ENCODE measurements around the gene STARD3.
"Not testable (repeated sequence)": the region's sequence is repeated elsewhere in the genome, so short reads cannot be mapped to it uniquely, and the experiment has no call there.

STARD3 gene

GRCh38 chr17:39697961-39698360, 61.0 kb downstream of the STARD3 start:
- Histone ChIP-seq H3K4me1 (ENCODE audit: control insufficient read depth in 1 of 2, insufficient read depth in 2 of 2, low read length in 2 of 2) (peaks cover 20 to 21% of the 10 kb centered on the region in 2 experiments), H4K12ac (ENCODE audit: low read depth, low read length) (no peak overlapping the region), H3K4me3 (ENCODE audit: low read depth, low read length) (no peak overlapping the region), H3K27ac (ENCODE audit: low read depth, low read length) (no peak overlapping the region), H3K4me2 (ENCODE audit: low read length) (no peak overlapping the region), H3K4ac (ENCODE audit: low read depth, low read length) (no peak overlapping the region), H3K9me3 (ENCODE audit: insufficient read depth, low read depth, low read length) (no peaks in the 10 kb centered on the region), H3K79me2 (ENCODE audit: control insufficient read depth, insufficient read depth, low read length, poor library complexity) (peaks cover 5% of the 10 kb centered on the region), H3K79me1 (ENCODE audit: low read length) (peaks cover 11% of the 10 kb centered on the region), H4K8ac (ENCODE audit: low read depth, low read length) (no peak overlapping the region), H2AK5ac (ENCODE audit: low read length) (no peak overlapping the region), H3K14ac (ENCODE audit: low read length) (no peak overlapping the region), H2BK120ac (ENCODE audit: insufficient read depth, low read length, poor library complexity) (no peak overlapping the region), H3K9ac (ENCODE audit: low read length) (no peak overlapping the region), H3K18ac (ENCODE audit: low read length) (no peak overlapping the region), H2BK12ac (ENCODE audit: low read length) (no peak overlapping the region), H2BK5ac (ENCODE audit: low read depth, low read length, poor library complexity) (no peak overlapping the region), H3K27me3 (ENCODE audit: insufficient read depth, low read length) (no peaks in the 10 kb centered on the region), H4K91ac (ENCODE audit: low read depth, low read length) (no peak overlapping the region), H3K36me3 (ENCODE audit: control insufficient read depth in 1 of 2, insufficient read depth in 2 of 2, low read length in 2 of 2) (no peaks in the 10 kb centered on the region), H2AFZ (ENCODE audit: insufficient read depth, low read length, poor library complexity) (no peak overlapping the region), H3K23ac (ENCODE audit: low read length) (no peak overlapping the region)
- DNase-seq = no peak
- no CpG with 5 or more reads among the region's 5 CpGs for WGBS (ENCODE audit: extremely low coverage, insufficient coverage, insufficient read length)

DNA sequence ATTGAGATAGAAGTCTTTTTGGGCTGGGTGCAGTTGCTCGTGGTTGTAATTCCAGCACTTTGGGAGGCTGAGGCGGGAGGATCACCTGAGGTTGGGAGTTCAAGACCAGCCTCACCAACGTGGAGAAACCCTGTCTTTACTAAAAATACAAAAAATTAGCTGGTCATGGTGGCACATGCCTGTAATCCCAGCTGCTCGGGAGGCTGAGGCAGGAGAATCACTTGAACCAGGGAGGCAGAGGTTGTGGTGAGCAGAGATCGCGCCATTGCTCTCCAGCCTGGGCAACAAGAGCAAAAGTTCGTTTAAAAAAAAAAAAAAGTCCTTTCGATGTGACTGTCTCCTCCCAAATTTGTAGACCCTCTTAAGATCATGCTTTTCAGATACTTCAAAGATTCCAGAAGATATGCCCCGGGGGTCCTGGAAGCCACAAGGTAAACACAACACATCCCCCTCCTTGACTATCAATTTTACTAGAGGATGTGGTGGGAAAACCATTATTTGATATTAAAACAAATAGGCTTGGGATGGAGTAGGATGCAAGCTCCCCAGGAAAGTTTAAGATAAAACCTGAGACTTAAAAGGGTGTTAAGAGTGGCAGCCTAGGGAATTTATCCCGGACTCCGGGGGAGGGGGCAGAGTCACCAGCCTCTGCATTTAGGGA, 62.3 kb downstream of the STARD3 start:
- DNase-seq; H2BK12ac ChIP-seq (ENCODE audit: low read length); H4K91ac ChIP-seq (ENCODE audit: low read depth, low read length); H3K79me2 ChIP-seq (ENCODE audit: control insufficient read depth, insufficient read depth, low read length, poor library complexity); H3K9me3 ChIP-seq (ENCODE audit: insufficient read depth, low read depth, low read length); H2BK5ac ChIP-seq (ENCODE audit: low read depth, low read length, poor library complexity); H3K27me3 ChIP-seq (ENCODE audit: insufficient read depth, low read length); H3K14ac ChIP-seq (ENCODE audit: low read length); H2AK5ac ChIP-seq (ENCODE audit: low read length); H3K23ac ChIP-seq (ENCODE audit: low read length); H3K18ac ChIP-seq (ENCODE audit: low read length); H3K27ac ChIP-seq (ENCODE audit: low read depth, low read length); H3K36me3 ChIP-seq (ENCODE audit: control insufficient read depth in 1 of 2, insufficient read depth in 2 of 2, low read length in 2 of 2); H3K4ac ChIP-seq (ENCODE audit: low read depth, low read length): not testable (repeated sequence)
- Histone ChIP-seq H4K8ac (ENCODE audit: low read depth, low read length) (peak overlapping the region; percentile 66), H3K4me3 (ENCODE audit: low read depth, low read length) (peak overlapping the region; percentile 86), H3K4me1 (ENCODE audit: control insufficient read depth in 1 of 2, insufficient read depth in 2 of 2, low read length in 2 of 2) (peaks cover 20 to 21% of the 10 kb centered on the region in 2 experiments), H2BK120ac (ENCODE audit: insufficient read depth, low read length, poor library complexity) (peak overlapping the region; percentile 20), H3K4me2 (ENCODE audit: low read length) (peak overlapping the region; percentile 89), H4K12ac (ENCODE audit: low read depth, low read length) (peak overlapping the region; percentile 76), H3K9ac (ENCODE audit: low read length) (peak overlapping the region; percentile 36), H2AFZ (ENCODE audit: insufficient read depth, low read length, poor library complexity) (peak overlapping the region; percentile 76), H3K79me1 (ENCODE audit: low read length) (peaks cover 11% of the 10 kb centered on the region)
- WGBS (ENCODE audit: extremely low coverage, insufficient coverage, insufficient read length) = no CpG with 5 or more reads among the region's 11 CpGs

DNA sequence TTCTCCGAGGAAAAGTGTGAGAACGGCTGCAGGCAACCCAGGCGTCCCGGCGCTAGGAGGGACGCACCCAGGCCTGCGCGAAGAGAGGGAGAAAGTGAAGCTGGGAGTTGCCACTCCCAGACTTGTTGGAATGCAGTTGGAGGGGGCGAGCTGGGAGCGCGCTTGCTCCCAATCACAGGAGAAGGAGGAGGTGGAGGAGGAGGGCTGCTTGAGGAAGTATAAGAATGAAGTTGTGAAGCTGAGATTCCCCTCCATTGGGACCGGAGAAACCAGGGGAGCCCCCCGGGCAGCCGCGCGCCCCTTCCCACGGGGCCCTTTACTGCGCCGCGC, 62.8 kb downstream of the STARD3 start, which contains the start of gene ERBB2:
TSS of gene ERBB2 (plus strand) at position 247 of the 330 bp plus-strand sequence. CDS start 175 bp downstream, outside the sequence.
- no CpG with 5 or more reads among the region's 20 CpGs for WGBS (ENCODE audit: extremely low coverage, insufficient coverage, insufficient read length)
- H2BK12ac ChIP-seq (ENCODE audit: low read length) = no peak within 1 kb of the TSS
- peak within 1 kb of the TSS; percentile 86 for H3K4me3 ChIP-seq (ENCODE audit: low read depth, low read length)

DNA sequence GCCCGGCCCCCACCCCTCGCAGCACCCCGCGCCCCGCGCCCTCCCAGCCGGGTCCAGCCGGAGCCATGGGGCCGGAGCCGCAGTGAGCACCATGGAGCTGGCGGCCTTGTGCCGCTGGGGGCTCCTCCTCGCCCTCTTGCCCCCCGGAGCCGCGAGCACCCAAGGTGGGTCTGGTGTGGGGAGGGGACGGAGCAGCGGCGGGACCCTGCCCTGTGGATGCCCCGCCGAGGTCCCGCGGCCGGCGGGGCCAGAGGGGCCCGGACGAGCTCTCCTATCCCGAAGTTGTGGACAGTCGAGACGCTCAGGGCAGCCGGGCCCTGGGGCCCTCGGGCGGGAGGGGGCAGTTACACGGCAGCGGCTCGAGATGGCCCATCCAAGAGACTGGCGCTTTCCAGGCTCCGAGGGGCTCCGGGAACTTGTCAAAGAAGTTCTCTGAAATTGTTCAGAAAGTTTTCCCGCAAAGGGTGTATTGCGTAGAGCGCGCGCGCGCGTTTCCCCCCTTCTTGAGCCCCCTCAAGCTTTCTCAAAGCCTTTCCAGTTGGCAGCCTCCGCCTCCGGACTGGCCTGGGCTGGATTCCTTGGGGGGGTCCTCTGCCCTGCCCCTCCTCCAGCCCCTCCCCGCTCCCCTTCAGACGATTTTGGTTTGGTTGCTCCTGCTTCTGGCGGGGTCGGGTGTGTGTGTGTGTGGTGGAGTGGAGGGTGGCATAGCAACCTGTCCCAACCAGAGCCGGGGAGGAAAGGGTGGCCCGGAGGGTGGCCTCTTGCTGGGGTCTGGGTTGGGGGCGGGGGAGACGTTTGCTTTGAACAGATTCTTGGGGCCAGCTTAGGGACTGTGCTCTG, 63.4 kb downstream of the STARD3 start:
- no peak overlapping the region for H2AK5ac ChIP-seq (ENCODE audit: low read length)
- H4K91ac ChIP-seq (ENCODE audit: low read depth, low read length) = peak overlapping the region; percentile 78
- H3K4ac ChIP-seq (ENCODE audit: low read depth, low read length) = peak overlapping the region; percentile 88
- H2AFZ ChIP-seq (ENCODE audit: insufficient read depth, low read length, poor library complexity) = peak overlapping the region; percentile 85
- no peaks in the 10 kb centered on the region for H3K36me3 ChIP-seq (ENCODE audit: control insufficient read depth in 1 of 2, insufficient read depth in 2 of 2, low read length in 2 of 2)
- peaks cover 5% of the 10 kb centered on the region for H3K79me2 ChIP-seq (ENCODE audit: control insufficient read depth, insufficient read depth, low read length, poor library complexity)
- H3K23ac ChIP-seq (ENCODE audit: low read length) = no peak overlapping the region
- no peak overlapping the region for H2BK12ac ChIP-seq (ENCODE audit: low read length)
- H3K14ac ChIP-seq (ENCODE audit: low read length) = peak overlapping the region; percentile 89
- DNase-seq = peak; percentile 29 to 49
- H3K9me3 ChIP-seq (ENCODE audit: insufficient read depth, low read depth, low read length) = no peaks in the 10 kb centered on the region
- peaks cover 11% of the 10 kb centered on the region for H3K79me1 ChIP-seq (ENCODE audit: low read length)
- H3K27me3 ChIP-seq (ENCODE audit: insufficient read depth, low read length) = no peaks in the 10 kb centered on the region
- peak overlapping the region; percentile 83 for H4K8ac ChIP-seq (ENCODE audit: low read depth, low read length)
- H3K27ac ChIP-seq (ENCODE audit: low read depth, low read length) = no peak overlapping the region
- peak overlapping the region; percentile 93 for H3K18ac ChIP-seq (ENCODE audit: low read length)
- H4K12ac ChIP-seq (ENCODE audit: low read depth, low read length) = peak overlapping the region; percentile 52
- H3K4me3 ChIP-seq (ENCODE audit: low read depth, low read length) = peak overlapping the region; percentile 86
- H3K9ac ChIP-seq (ENCODE audit: low read length) = peak overlapping the region; percentile 76
- WGBS (ENCODE audit: extremely low coverage, insufficient coverage, insufficient read length) = no CpG with 5 or more reads among the region's 57 CpGs
- H3K4me2 ChIP-seq (ENCODE audit: low read length) = peak overlapping the region; percentile 89
- H3K4me1 ChIP-seq (ENCODE audit: control insufficient read depth in 1 of 2, insufficient read depth in 2 of 2, low read length in 2 of 2) = peaks cover 14 to 23% of the 10 kb centered on the region in 2 experiments
- H2BK5ac ChIP-seq (ENCODE audit: low read depth, low read length, poor library complexity) = peak overlapping the region; percentile 58
- peak overlapping the region; percentile 82 for H2BK120ac ChIP-seq (ENCODE audit: insufficient read depth, low read length, poor library complexity)

More for the DNA sequence above, 62.8 kb downstream of the STARD3 start, which contains the start of gene ERBB2:
- peaks cover 17 to 23% of the 10 kb centered on the region in 2 experiments for H3K4me1 ChIP-seq (ENCODE audit: control insufficient read depth in 1 of 2, insufficient read depth in 2 of 2, low read length in 2 of 2)
- no peak within 1 kb of the TSS for H3K27ac ChIP-seq (ENCODE audit: low read depth, low read length)
- peak within 1 kb of the TSS; percentile 76 for H3K9ac ChIP-seq (ENCODE audit: low read length)
- H3K79me1 ChIP-seq (ENCODE audit: low read length) = peaks cover 11% of the 10 kb centered on the region
- H3K4me2 ChIP-seq (ENCODE audit: low read length) = peak within 1 kb of the TSS; percentile 89
- H2AK5ac ChIP-seq (ENCODE audit: low read length) = no peak within 1 kb of the TSS
- peak within 1 kb of the TSS; percentile 78 for H4K91ac ChIP-seq (ENCODE audit: low read depth, low read length)
- H3K27me3 ChIP-seq (ENCODE audit: insufficient read depth, low read length) = no peaks in the 10 kb centered on the region
- peak within 1 kb of the TSS; percentile 89 for H3K14ac ChIP-seq (ENCODE audit: low read length)
- peak within 1 kb of the TSS; percentile 58 for H2BK5ac ChIP-seq (ENCODE audit: low read depth, low read length, poor library complexity)
- peak within 1 kb of the TSS; percentile 93 for H3K18ac ChIP-seq (ENCODE audit: low read length)
- peaks cover 5% of the 10 kb centered on the region for H3K79me2 ChIP-seq (ENCODE audit: control insufficient read depth, insufficient read depth, low read length, poor library complexity)
- no peak within 1 kb of the TSS for H3K23ac ChIP-seq (ENCODE audit: low read length)
- H2BK120ac ChIP-seq (ENCODE audit: insufficient read depth, low read length, poor library complexity) = peak within 1 kb of the TSS; percentile 82
- H3K4ac ChIP-seq (ENCODE audit: low read depth, low read length) = peak within 1 kb of the TSS; percentile 88
- peak; percentile 69 to 75 for DNase-seq
- H3K9me3 ChIP-seq (ENCODE audit: insufficient read depth, low read depth, low read length) = no peaks in the 10 kb centered on the region
- H2AFZ ChIP-seq (ENCODE audit: insufficient read depth, low read length, poor library complexity) = peak within 1 kb of the TSS; percentile 85
- H4K12ac ChIP-seq (ENCODE audit: low read depth, low read length) = peak within 1 kb of the TSS; percentile 76
- H3K36me3 ChIP-seq (ENCODE audit: control insufficient read depth in 1 of 2, insufficient read depth in 2 of 2, low read length in 2 of 2) = no peaks in the 10 kb centered on the region
- peak within 1 kb of the TSS; percentile 83 for H4K8ac ChIP-seq (ENCODE audit: low read depth, low read length)
